ENCODE results near the gene MFAP4.

MFAP4 gene

DNA sequence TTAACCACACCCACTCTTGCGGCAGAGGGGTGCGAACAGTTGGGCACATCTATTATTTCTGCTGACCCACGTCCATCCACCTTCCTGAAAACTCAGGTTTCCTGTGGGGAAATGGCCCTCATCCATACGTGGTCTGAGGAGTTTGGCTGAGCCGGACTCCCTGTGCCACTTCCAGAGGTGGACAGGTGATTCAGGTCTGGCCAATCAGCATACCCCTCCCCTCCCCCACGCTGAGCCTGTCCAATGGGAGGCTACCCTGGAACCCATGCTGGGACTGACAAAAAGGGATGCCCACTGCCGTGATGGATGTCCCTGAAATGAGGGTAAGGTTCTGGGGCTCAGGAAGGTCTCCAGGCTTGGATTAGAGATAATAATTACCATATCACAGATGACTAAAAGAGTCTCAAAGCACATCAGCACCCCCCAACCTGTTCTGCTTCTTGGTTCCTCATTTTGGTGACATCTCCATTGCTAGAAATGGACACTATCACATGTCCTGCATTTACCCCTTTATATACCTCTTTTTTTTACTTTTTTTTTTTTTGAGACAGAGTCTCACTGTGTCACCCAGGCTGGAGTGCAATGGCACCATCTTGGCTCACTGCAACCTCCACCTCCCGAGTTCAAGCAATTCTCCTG is 14.0 kb downstream of the MFAP4 start:
- Histone ChIP-seq H3K4me3 (ENCODE audit: low read length) (no peak overlapping the region), H3K36me3 (replicated peaks; ENCODE audit: low read depth, low read length) (no peaks in the 10 kb centered on the region), H3K9me3 (ENCODE audit: insufficient read depth, low read length) (no peaks in the 10 kb centered on the region), H3K4me2 (ENCODE audit: low read length) (no peak overlapping the region), H4K20me1 (ENCODE audit: insufficient read depth, low read length) (no peaks in the 10 kb centered on the region), H3K79me2 (ENCODE audit: low read length) (no peaks in the 10 kb centered on the region), H3K27me3 (ENCODE audit: low read depth, low read length) (no peaks in the 10 kb centered on the region), H3K27ac (ENCODE audit: low read length) (no peak overlapping the region), H2AFZ (ENCODE audit: low read depth, low read length) (no peak overlapping the region), H3K9ac (ENCODE audit: low read length) (no peak overlapping the region), H3K4me1 (ENCODE audit: low read length) (0 out of 2 replicates have a peak, but pooled peaks cover 2% of the 10 kb centered on the region)
- no peak for TF ChIP-seq EZH2phosphoT487 (IDR thresholded peaks at IDR 0.05; ENCODE audit: low read depth)
- TF ChIP-seq, protein P1, sequence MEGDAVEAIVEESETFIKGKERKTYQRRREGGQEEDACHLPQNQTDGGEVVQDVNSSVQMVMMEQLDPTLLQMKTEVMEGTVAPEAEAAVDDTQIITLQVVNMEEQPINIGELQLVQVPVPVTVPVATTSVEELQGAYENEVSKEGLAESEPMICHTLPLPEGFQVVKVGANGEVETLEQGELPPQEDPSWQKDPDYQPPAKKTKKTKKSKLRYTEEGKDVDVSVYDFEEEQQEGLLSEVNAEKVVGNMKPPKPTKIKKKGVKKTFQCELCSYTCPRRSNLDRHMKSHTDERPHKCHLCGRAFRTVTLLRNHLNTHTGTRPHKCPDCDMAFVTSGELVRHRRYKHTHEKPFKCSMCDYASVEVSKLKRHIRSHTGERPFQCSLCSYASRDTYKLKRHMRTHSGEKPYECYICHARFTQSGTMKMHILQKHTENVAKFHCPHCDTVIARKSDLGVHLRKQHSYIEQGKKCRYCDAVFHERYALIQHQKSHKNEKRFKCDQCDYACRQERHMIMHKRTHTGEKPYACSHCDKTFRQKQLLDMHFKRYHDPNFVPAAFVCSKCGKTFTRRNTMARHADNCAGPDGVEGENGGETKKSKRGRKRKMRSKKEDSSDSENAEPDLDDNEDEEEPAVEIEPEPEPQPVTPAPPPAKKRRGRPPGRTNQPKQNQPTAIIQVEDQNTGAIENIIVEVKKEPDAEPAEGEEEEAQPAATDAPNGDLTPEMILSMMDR (IDR thresholded peaks at IDR 0.05; ENCODE audit: low read depth, low read length), result no peak

DNA sequence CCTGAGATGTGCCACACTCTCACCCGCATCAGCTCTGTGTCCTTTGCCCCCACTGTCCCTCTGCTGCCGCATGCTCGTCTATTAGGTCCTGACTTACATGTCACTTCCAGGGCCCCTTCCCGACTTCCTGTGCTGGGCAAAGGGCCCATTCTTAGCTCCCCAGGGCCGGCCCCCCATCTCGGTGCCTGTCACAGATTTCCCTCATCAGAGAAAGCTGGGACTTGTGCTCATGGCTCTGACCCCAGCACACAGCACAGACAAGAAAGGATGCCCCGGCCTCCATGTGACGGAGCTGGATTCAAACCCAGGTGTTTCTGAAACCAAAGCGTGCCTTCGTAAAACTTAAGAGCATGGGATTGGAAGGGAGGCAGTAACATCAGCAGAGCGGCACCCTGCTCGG is 14.6 kb downstream of the MFAP4 start:
- no peak overlapping the region for H2AFZ ChIP-seq (ENCODE audit: low read depth, low read length)
- no peak overlapping the region for H3K9ac ChIP-seq (ENCODE audit: low read length)
- no peak for TF ChIP-seq EZH2phosphoT487 (IDR thresholded peaks at IDR 0.05; ENCODE audit: low read depth)
- TF ChIP-seq, protein P1 (IDR thresholded peaks at IDR 0.05; ENCODE audit: low read depth, low read length), result no peak
- no peak overlapping the region for H3K27ac ChIP-seq (ENCODE audit: low read length)
- H3K9me3 ChIP-seq (ENCODE audit: insufficient read depth, low read length), result no peaks in the 10 kb centered on the region
- H4K20me1 ChIP-seq (ENCODE audit: insufficient read depth, low read length), result no peaks in the 10 kb centered on the region
- H3K27me3 ChIP-seq (ENCODE audit: low read depth, low read length), result no peaks in the 10 kb centered on the region
- H3K4me2 ChIP-seq (ENCODE audit: low read length), result no peak overlapping the region
- H3K4me1 ChIP-seq (ENCODE audit: low read length), result 0 out of 2 replicates have a peak, but pooled peaks cover 2% of the 10 kb centered on the region
- H3K36me3 ChIP-seq (replicated peaks; ENCODE audit: low read depth, low read length), result no peaks in the 10 kb centered on the region
- no peaks in the 10 kb centered on the region for H3K79me2 ChIP-seq (ENCODE audit: low read length)
- no peak overlapping the region for H3K4me3 ChIP-seq (ENCODE audit: low read length)

DNA sequence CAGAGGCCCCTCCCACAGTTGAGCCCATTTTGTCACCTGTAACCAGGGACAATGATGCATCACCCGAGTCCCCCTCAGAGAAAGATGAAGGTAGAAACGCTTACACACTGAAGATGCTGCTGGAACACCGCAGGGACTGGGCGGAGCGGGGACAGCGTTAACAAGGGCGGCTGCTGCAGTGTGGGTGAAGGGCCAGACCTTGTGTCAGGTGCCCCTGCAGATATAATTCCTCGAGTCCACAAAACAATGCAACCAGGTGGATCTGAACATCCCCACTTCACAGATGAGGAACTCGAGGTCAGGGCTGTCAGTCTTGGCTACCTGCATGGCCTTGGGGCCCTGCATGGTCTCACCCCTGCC is 15.0 kb downstream of the MFAP4 start:
- Histone ChIP-seq H4K20me1 (ENCODE audit: insufficient read depth, low read length) (no peaks in the 10 kb centered on the region), H2AFZ (ENCODE audit: low read depth, low read length) (no peak overlapping the region), H3K4me2 (ENCODE audit: low read length) (no peak overlapping the region), H3K79me2 (ENCODE audit: low read length) (no peaks in the 10 kb centered on the region), H3K36me3 (replicated peaks; ENCODE audit: low read depth, low read length) (no peaks in the 10 kb centered on the region), H3K27me3 (ENCODE audit: low read depth, low read length) (no peaks in the 10 kb centered on the region), H3K9me3 (ENCODE audit: insufficient read depth, low read length) (no peaks in the 10 kb centered on the region), H3K4me3 (ENCODE audit: low read length) (no peak overlapping the region), H3K9ac (ENCODE audit: low read length) (no peak overlapping the region), H3K4me1 (ENCODE audit: low read length) (0 out of 2 replicates have a peak, but pooled peaks cover 2% of the 10 kb centered on the region), H3K27ac (ENCODE audit: low read length) (no peak overlapping the region)
- TF ChIP-seq, protein P1 (IDR thresholded peaks at IDR 0.05; ENCODE audit: low read depth, low read length), result no peak
- TF ChIP-seq EZH2phosphoT487 (IDR thresholded peaks at IDR 0.05; ENCODE audit: low read depth), result no peak

DNA sequence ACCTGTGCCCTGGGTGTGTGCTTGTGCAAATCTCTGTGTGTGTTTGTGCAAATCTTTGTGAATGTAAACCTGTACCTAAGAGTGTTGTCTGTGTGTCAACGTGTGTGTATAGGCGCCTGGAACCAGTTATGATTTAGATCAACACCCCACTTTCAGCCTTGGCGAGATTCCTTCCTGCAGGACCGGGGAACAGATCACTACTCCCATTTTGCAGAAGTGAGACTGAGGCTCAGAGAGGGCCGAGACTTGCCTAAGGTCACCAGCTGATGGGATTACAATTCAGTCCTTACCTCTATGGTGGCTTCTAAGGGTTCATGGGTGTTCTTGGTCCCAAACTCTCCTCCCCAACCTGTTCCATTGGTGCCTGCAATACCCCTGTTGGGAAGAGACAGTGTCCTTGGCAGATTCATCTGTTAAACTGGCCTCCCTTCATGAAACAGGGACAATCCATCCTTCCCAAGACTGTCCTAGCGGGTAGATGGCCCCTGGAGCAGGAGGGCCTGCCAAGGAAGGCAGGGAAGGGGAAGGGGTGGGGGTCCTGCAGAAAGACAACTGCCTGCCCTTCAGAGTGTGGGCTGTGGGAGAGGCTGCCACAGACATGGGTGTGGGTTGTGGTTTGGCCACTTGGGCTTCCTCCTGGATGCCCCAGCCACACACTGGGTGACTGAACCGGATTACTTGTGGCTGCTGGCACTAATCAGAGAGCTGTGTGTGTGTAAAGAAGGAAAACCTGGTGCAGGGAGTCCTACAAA is 15.6 kb downstream of the MFAP4 start:
- Histone ChIP-seq H4K20me1 (ENCODE audit: insufficient read depth, low read length) (no peaks in the 10 kb centered on the region), H3K4me1 (ENCODE audit: low read length) (0 out of 2 replicates have a peak, but pooled peaks cover 2% of the 10 kb centered on the region)
- TF ChIP-seq, protein P1 (IDR thresholded peaks at IDR 0.05; ENCODE audit: low read depth, low read length), result no peak
- TF ChIP-seq EZH2phosphoT487 (IDR thresholded peaks at IDR 0.05; ENCODE audit: low read depth), result no peak

More for the DNA sequence above, 15.6 kb downstream of the MFAP4 start:
- Histone ChIP-seq H3K4me2 (ENCODE audit: low read length) (no peak overlapping the region), H2AFZ (ENCODE audit: low read depth, low read length) (no peak overlapping the region), H3K4me3 (ENCODE audit: low read length) (no peak overlapping the region), H3K9me3 (ENCODE audit: insufficient read depth, low read length) (no peaks in the 10 kb centered on the region), H3K79me2 (ENCODE audit: low read length) (no peaks in the 10 kb centered on the region), H3K9ac (ENCODE audit: low read length) (no peak overlapping the region), H3K27ac (ENCODE audit: low read length) (no peak overlapping the region), H3K27me3 (ENCODE audit: low read depth, low read length) (no peaks in the 10 kb centered on the region), H3K36me3 (replicated peaks; ENCODE audit: low read depth, low read length) (no peaks in the 10 kb centered on the region)
